ENCODE results near the gene LGALS7B.

DNA sequence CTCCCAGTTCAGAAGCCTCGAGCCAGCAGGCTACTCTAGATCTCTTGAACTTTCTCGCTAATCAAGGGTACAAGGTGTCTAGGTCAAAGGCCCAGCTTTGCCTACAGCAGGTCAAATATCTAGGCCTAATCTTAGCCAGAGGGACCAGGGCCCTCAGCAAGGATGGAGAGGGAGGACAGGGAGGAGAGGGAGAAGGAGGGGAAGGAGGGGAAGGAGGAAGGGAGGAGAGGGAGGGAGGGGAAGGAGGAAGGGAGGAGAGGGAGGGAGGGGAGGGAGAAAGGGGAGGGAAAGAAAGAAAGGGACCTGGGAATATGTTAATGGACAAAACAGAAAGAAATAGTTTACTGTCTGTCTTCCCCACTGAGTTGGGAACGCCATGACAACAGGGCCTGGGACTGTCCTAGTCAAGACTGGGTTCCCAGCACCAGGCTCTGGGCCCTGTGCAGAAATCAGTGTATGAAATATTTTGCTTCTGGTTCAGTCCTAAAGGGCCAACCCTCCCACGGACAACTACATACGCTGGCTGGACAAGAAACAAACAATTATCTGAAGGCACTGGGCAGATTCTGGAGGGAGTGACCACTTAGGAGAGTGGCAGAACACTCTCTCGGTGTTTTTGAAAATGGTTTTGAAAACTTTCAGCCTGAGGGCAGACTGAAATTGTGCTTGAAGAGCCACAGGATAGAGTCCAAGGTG is 38.0 kb downstream of the LGALS7B start:
- TF ChIP-seq POLR2AphosphoS5 (IDR thresholded peaks at IDR 0.05) = no peak
- TF ChIP-seq, protein P1, sequence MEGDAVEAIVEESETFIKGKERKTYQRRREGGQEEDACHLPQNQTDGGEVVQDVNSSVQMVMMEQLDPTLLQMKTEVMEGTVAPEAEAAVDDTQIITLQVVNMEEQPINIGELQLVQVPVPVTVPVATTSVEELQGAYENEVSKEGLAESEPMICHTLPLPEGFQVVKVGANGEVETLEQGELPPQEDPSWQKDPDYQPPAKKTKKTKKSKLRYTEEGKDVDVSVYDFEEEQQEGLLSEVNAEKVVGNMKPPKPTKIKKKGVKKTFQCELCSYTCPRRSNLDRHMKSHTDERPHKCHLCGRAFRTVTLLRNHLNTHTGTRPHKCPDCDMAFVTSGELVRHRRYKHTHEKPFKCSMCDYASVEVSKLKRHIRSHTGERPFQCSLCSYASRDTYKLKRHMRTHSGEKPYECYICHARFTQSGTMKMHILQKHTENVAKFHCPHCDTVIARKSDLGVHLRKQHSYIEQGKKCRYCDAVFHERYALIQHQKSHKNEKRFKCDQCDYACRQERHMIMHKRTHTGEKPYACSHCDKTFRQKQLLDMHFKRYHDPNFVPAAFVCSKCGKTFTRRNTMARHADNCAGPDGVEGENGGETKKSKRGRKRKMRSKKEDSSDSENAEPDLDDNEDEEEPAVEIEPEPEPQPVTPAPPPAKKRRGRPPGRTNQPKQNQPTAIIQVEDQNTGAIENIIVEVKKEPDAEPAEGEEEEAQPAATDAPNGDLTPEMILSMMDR (IDR thresholded peaks at IDR 0.05) = no peak

All from prostate gland (tissue), 2 donors.